ENCODE measurements around the gene HNF1A.
"Not testable (repeated sequence)": the region's sequence is repeated elsewhere in the genome, so short reads cannot be mapped to it uniquely, and the experiment has no call there.

HNF1A gene

GRCh38 chr12:121015825-121016766 is 37.8 kb downstream of the HNF1A start, which contains the start of gene C12orf43:
Gene C12orf43 (minus strand): TSS chr12:121016487. CDS start chr12:121016474, 13 bp downstream.
- peak; percentile 92 for DNase-seq

- no peak for DNase-seq
Measured at GRCh38 chr12:121017966-121018491, 39.7 kb downstream of the HNF1A start.

- no peak for DNase-seq
Measured at GRCh38 chr12:121018860-121019617, 40.7 kb downstream of the HNF1A start.

GRCh38 chr12:121021754-121022153 is 43.4 kb downstream of the HNF1A start:
- DNase-seq: no peak

GRCh38 chr12:121022713-121023112 is 44.4 kb downstream of the HNF1A start:
- DNase-seq: no peak

- DNase-seq: no peak
Measured at GRCh38 chr12:121023799-121024198, 45.5 kb downstream of the HNF1A start.

GRCh38 chr12:121025442-121026226 is 47.3 kb downstream of the HNF1A start:
- DNase-seq: no peak

GRCh38 chr12:121026274-121027045 is 48.1 kb downstream of the HNF1A start:
- no peak for DNase-seq

GRCh38 chr12:121030576-121031212 is 52.4 kb downstream of the HNF1A start:
- DNase-seq: no peak

GRCh38 chr12:121033625-121034349 is 55.4 kb downstream of the HNF1A start:
- no peak for DNase-seq

- no peak for DNase-seq
Measured at GRCh38 chr12:121034616-121035305, 56.4 kb downstream of the HNF1A start.

- no peak for DNase-seq
Measured at GRCh38 chr12:121036810-121037326, 58.5 kb downstream of the HNF1A start.

- no peak for DNase-seq
Measured at GRCh38 chr12:121038861-121039668, 60.7 kb downstream of the HNF1A start, which contains the start of gene OASL. Gene OASL (minus strand): TSS chr12:121039246. CDS start chr12:121038971, 275 bp downstream.

GRCh38 chr12:121043067-121043466 is 64.7 kb downstream of the HNF1A start:
- DNase-seq: no peak

- not testable (repeated sequence) for DNase-seq
Measured at GRCh38 chr12:121047400-121047799, 69.1 kb downstream of the HNF1A start.

- DNase-seq: no peak
Measured at GRCh38 chr12:121048442-121048841, 70.1 kb downstream of the HNF1A start.

GRCh38 chr12:121050725-121051124 is 72.4 kb downstream of the HNF1A start:
- DNase-seq: no peak

Data from retina (tissue), 1 donor.